ENCODE results near the gene SULT1A2.
"Not testable (repeated sequence)": the region's sequence is repeated elsewhere in the genome, so short reads cannot be mapped to it uniquely, and the experiment has no call there.

SULT1A2 gene

DNA sequence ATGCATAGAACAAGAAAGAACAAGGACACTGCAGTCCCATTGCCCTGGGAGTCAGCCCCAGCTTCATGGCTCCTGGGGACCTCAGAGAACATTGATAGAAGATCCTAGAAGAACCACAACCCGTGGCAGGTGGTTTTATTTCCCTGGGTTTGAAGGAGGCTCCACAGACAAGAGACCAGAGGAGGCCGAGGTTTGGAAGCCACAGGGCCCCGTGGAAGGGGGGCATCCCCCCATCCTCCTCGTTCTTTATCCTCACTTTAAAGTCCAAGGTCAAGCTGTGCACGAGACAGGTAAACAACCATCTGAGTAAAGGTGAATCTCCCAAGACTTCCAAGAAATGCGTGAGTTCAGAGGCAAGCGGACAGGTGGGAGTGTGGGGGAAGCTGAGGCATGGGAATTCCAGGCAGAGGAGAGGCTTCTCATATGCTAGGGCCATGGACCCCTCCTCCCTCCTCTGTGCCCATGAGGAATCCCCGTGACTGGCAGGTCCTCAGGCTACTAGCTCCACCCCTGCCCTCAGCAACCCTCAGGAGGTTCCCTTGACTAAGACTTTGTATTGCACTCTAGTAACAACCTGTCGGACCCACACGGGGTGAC is 13.8 kb upstream of the SULT1A2 start:
- Mint-ChIP-seq H3K27me3 (ENCODE audit: low read depth) (no peaks in the 10 kb centered on the region), H3K4me1 (peaks cover 10% of the 10 kb centered on the region), H3K27ac (peak overlapping the region; percentile 10 to 78 (median 70)), H3K36me3 (ENCODE audit: low read depth) (no peaks in the 10 kb centered on the region), H3K9me3 (no peaks in the 10 kb centered on the region), H3K4me3 (no peak overlapping the region)
- TF ChIP-seq, protein P1, sequence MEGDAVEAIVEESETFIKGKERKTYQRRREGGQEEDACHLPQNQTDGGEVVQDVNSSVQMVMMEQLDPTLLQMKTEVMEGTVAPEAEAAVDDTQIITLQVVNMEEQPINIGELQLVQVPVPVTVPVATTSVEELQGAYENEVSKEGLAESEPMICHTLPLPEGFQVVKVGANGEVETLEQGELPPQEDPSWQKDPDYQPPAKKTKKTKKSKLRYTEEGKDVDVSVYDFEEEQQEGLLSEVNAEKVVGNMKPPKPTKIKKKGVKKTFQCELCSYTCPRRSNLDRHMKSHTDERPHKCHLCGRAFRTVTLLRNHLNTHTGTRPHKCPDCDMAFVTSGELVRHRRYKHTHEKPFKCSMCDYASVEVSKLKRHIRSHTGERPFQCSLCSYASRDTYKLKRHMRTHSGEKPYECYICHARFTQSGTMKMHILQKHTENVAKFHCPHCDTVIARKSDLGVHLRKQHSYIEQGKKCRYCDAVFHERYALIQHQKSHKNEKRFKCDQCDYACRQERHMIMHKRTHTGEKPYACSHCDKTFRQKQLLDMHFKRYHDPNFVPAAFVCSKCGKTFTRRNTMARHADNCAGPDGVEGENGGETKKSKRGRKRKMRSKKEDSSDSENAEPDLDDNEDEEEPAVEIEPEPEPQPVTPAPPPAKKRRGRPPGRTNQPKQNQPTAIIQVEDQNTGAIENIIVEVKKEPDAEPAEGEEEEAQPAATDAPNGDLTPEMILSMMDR (IDR thresholded peaks at IDR 0.05; ENCODE audit: unreplicated experiment in 3 of 3): no peak

DNA sequence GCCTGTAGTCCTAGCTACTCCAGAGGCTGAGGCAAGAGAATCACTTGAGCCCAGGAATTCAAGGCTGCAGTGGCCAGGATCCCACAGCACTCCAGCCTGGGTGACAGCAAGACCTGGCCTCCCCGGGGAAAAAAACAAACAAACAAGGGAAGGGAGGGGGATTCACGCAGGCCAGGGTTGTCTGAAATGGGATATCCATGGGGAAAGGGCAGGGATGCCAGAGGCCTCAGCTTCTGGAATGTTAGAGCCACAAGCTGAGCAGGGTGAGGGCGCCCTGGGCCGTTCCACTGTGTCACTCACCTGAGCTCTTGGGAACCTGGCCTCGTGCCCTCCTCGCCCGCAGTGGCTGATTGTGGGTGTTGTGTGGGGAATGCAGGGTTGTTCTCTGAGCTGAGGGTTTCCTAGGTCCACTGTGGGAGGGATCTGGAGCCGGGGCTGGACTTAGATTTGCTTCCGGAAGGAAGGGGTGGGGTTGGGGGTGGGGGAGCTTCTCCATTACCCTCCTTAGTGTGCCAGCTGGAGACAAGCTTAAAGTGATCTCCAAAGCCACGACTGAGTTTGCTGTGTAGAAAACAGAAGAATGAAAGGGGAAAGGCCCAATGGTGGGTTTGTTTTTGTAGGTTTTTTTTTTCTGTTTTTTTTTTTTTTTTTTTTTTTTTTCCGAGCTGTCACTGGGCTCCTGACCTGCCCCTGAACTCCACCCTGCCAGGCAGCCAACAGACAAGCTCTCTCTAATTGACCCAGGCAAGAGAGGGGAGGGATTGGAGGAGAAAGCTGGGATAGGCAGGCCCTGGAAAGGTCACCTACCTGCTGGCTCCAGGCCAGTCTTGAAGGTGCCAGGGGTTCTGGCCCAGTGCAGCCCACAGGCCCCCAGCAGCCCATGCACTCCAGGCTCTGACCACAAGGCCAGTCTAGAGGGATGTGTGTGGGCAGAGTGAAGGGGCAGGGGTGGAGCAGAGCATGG is 13.1 kb upstream of the SULT1A2 start, which contains the start of gene SULT1A1:
TSS of gene SULT1A1 (minus strand) at position 414 of the 964 bp plus-strand sequence. CDS start 1,189 bp downstream, outside the sequence.
- H3K9me3 Mint-ChIP-seq: no peaks in the 10 kb centered on the region
- peak within 1 kb of the TSS; percentile 70 to 79 (median 78) for H3K27ac Mint-ChIP-seq
- H3K4me1 Mint-ChIP-seq: peaks cover 10% of the 10 kb centered on the region
- peak within 1 kb of the TSS; percentile 75 to 78 (median 77) for H3K4me3 Mint-ChIP-seq
- no peaks in the 10 kb centered on the region for H3K27me3 Mint-ChIP-seq (ENCODE audit: low read depth)
- no peaks in the 10 kb centered on the region for H3K36me3 Mint-ChIP-seq (ENCODE audit: low read depth)
- TF ChIP-seq, protein P1 (IDR thresholded peaks at IDR 0.05; ENCODE audit: unreplicated experiment in 3 of 3): no peak

DNA sequence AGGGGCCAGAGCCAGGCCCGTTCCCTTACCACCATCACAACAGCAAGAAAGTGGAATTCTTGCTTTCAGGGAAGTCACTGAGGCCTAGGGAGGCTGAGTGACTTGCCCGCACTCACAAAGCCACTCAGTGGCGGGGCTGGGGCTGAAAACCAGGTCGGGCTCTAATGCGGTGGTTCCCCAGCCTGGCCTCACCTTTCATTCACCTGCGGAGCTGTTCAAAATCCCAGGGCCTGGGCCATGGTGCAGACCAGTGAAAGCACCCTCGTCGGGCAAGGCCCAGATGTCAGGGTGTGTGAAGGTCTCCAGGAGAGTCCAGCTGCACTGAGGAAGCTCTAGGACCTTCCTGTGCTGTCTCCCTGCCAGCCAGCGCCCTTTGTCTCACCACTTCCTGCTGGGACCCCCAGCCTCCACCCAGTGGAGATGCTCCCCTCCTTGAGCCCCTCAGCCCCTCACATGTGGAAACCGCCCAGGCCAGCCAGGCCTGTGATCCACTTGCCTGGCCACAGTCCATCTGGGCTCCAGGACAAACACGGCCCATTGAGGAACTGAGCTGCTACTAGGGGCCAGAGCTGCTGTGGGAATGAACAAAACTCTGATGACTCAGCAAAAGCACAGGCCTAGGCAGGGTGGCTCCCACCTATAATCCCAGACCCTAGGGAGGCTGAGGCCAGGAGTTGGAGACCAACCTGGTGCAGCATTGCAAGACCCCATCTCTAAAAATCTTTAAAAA is 12.2 kb upstream of the SULT1A2 start:
- H3K4me1 Mint-ChIP-seq; H3K36me3 Mint-ChIP-seq (ENCODE audit: low read depth); H3K27me3 Mint-ChIP-seq (ENCODE audit: low read depth); H3K9me3 Mint-ChIP-seq: not testable (repeated sequence)
- H3K27ac Mint-ChIP-seq: peak overlapping the region; percentile 70 to 79 (median 78)
- H3K4me3 Mint-ChIP-seq: peak overlapping the region; percentile 75 to 78 (median 77)

DNA sequence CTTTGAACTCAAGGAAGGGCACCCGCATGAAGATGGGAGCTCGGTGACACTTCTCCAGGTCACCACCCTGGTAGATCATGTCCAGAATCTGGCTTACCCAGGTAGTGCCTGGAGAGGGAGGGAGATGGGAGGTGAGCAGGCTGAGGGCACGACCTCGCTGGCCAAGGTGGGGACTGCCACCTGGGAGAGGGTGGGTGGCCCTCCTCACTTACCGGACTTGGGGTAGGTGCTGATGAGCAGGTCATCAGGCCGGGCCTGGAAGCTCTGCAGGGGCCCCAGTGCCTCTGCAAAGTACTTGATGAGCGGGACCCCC is 11.6 kb upstream of the SULT1A2 start:
- not testable (repeated sequence) for H3K4me1 Mint-ChIP-seq; H3K27me3 Mint-ChIP-seq (ENCODE audit: low read depth); H3K4me3 Mint-ChIP-seq; H3K9me3 Mint-ChIP-seq; H3K36me3 Mint-ChIP-seq (ENCODE audit: low read depth); H3K27ac Mint-ChIP-seq

DNA sequence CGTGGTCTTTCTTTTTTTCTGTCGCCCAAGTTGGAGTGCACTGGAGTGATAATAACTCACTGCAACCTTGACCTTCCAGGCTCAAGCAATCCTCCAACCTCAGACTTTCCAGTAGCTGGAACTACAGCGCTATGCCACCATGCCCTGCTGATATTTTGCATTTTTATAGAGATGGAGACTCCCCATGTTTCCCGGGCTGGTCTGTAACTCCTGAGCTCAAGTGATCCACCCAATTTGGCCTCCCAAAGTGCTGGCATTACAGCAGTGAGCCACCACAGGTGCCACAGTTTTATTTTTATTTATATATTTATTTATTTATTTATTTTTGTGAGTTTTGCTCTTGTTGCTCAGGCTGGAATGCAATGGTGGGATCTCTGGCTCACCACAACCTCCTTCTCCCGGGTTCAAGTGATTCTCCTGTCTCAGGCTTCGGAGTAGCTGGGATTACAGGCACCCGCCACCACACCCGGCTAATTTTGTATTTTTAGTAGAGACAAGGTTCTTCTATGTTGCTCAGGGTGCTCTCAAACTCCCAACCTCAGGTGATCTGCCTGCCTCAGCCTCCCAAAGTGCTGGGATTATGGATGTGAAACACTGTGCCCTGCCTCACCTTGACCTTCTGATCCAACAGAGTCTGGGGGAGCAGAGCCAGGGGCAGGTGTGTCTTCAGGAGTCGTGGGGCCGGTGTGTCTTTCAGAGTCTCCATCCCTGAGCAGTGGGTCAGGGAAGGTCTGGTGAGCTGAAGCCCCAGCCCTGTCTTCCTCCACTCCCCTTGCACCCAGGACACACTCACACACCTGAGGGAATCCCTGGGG is 11.0 kb upstream of the SULT1A2 start:
- H3K4me3 Mint-ChIP-seq; H3K27me3 Mint-ChIP-seq (ENCODE audit: low read depth); H3K27ac Mint-ChIP-seq; H3K36me3 Mint-ChIP-seq (ENCODE audit: low read depth); H3K4me1 Mint-ChIP-seq; H3K9me3 Mint-ChIP-seq: not testable (repeated sequence)

DNA sequence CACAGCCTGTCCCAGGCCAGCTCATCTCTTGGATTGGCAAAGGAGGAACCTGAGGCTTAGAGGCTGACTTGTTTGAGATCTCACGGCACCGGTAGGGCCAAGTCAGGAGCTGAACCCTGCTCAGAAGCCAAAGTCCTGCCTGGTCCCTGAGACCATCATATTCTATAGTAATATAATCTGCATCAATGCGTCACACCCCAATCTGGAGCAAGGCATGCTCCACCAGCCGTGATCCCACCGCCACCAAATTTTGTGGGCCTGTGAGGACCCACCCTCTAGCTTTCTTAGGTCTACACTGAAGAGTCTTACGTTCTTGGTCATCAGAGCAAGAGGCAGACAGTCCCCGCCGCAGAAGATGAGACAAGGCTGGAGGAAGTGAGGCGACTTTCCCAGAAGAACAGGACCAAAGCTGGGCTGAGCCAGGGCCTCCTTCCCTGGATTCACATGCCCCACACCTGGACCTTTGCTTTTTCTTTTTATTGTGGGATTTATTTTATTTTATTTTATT is 10.3 kb upstream of the SULT1A2 start:
- Mint-ChIP-seq H3K4me1 (peaks cover 10% of the 10 kb centered on the region), H3K9me3 (no peaks in the 10 kb centered on the region), H3K27me3 (ENCODE audit: low read depth) (no peaks in the 10 kb centered on the region), H3K27ac (no peak overlapping the region), H3K36me3 (ENCODE audit: low read depth) (no peaks in the 10 kb centered on the region), H3K4me3 (no peak overlapping the region)
- TF ChIP-seq, protein P1 (IDR thresholded peaks at IDR 0.05; ENCODE audit: unreplicated experiment in 3 of 3): no peak
